Mammary epithelial cell (primary cell): ENCODE data around the gene WDR47.

Experiments used
- CTCF ChIP-seq, 2 donors: IDR thresholded peaks in 1 of 2; conservative IDR thresholded peaks in 1 of 2; 2 replicates each; pipeline ENCODE4 v1.5.1; 2011 to 2012; ENCODE audit warnings: inconsistent platforms in 2 of 2, low read length in 2 of 2, mild to moderate bottlenecking in 2 of 2, control low read depth in 1 of 2, low read depth in 1 of 2; ENCODE audit not compliant: insufficient read depth in 1 of 2; ENCODE audit errors: extremely low read depth in 1 of 2
- EZH2 ChIP-seq: IDR thresholded peaks from 2 replicates; pipeline ENCODE4 v1.6.1; 2012; ENCODE audit warnings: low read length, inconsistent platforms, borderline replicate concordance

GRCh38 chr1:109048335-109048734, 6.4 kb upstream of the WDR47 start:
- TF ChIP-seq EZH2 (no peak), CTCF (conservative IDR thresholded peaks at IDR 0.05 in 1 of 2, IDR thresholded peaks at IDR 0.05 in 1 of 2; ENCODE audit: extremely low read depth in 1 of 2, insufficient read depth in 1 of 2, low read depth in 1 of 2, low read length in 2 of 2) (no peak)
